HG02759 (cell line): ENCODE results near the gene NPNT.

Source experiments
- ATAC-seq: cut with Tn5 transposase; IDR thresholded peaks from one replicate; pipeline ENCODE4 v1.9.1; 2021; ENCODE audit warnings: mild to moderate bottlenecking, moderate library complexity; ENCODE audit not compliant: unreplicated experiment

NPNT gene

GRCh38 chr4:105966051-105966450, 70.8 kb downstream of the NPNT start:
- ATAC-seq = no peak

GRCh38 chr4:105967058-105967658, 71.9 kb downstream of the NPNT start:
- ATAC-seq = no peak

DNA sequence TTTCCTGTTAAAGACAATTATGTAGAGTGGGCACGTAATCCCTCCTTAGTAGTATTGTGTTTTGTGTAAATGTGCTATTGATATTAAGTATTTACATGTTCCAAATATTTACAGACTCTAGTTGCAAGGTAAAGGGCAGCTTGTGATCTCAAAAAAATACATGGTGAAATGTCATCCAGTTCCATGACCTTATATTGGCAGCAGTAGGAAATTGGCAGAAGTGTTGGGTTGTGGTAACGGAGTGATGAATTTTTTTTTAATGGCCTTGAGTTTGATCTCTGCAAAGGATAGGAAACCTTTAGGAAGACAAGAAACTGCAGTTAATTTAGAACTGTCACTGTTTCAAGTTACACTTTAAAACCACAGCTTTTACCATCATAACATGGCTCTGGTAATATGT, 74.3 kb downstream of the NPNT start:
- no peak for ATAC-seq

GRCh38 chr4:105970371-105970770, 75.1 kb downstream of the NPNT start:
- no peak for ATAC-seq

GRCh38 chr4:105971036-105971435, 75.8 kb downstream of the NPNT start:
- ATAC-seq = no peak

DNA sequence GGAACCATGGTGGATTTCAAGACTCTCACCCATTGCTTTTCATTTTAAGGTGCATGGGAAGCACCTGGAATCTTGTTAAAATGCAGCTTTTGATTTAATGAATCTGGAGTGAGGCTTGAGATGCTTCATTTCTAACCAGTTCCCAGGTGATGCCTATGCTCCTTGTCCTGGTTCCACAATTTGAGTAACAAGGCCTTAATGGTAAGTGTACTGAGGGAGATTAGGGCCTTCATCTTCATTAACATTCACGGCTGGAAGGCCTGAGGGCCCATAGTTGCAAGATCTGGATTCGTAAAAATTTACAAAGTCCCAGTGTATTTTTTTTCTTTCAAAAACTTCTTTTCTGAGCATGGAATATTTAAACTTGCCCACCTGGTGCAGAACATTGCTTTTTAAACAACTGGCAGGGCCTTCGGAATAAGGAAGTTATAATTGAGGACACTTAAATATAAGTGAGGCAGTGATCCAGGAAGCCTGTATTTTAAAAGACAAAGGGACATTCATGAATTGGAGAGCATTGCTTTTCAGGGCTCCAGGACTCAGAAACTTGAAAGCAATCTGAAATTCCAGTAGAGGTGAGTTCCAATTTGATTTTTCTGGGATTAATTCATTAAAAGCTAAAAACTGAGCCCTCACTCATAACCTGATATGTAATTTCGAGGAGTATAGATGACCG, 77.8 kb downstream of the NPNT start:
- no peak for ATAC-seq

DNA sequence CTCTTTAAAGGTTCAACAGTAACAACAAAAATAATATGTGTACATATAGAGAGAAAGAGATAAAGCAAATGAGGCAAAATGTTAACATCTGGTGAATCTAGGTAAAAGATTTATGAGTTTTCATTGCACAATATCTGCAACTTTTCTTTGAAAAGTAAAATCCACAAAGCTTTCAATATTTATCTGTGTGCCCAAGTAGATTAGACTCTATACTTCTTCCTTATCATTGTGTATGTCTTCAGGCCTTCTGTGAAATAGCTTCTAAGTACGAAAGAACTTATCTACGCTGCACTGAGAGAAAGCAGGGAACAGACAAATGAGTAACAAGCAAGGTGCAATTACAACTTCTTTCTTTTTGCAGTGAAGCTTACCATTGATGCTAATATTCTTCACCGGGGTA, 81.6 kb downstream of the NPNT start:
- no peak for ATAC-seq

- ATAC-seq = no peak
Measured at GRCh38 chr4:105978684-105979296, 83.5 kb downstream of the NPNT start.

DNA sequence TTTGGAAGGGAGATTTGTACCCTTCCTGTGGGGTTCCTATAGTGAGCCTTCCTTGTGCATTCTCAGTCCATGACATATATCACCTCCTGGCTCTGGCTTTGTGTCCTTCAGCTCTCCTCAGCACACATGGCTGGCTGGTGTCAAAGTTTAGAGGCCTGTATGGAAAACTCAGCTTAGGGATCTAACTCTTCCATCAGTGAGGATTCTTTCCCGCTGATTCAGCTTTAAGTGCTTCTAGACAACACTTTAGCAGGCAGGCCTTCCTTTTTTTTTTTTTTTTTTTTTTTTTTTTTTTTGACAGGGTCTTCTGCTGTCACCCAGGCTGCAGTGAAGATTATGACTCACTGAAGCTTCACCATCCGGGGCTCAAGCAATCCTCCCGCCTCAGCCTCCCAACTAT, 84.2 kb downstream of the NPNT start:
- no peak for ATAC-seq

DNA sequence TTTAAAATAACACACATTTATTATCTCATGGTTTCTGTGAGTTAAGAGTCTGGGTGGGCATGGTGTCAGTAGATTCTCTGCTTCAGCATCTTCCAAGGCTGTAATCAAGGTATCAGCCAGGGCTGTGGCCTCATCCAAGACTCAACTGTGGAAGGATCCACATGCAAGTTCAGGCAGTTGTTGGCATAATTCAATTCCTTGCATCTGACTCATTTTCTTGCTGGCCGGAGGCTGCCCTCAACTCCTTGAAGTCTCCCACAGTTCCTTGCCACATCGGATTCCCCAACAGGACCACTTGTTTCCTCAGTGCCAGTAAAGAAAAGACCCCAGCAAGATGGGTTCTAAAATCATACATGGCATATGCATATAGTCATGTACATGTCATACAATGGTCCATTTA, 93.4 kb downstream of the NPNT start:
- no peak for ATAC-seq

GRCh38 chr4:105989485-105990242, 94.4 kb downstream of the NPNT start:
- ATAC-seq = no peak

DNA sequence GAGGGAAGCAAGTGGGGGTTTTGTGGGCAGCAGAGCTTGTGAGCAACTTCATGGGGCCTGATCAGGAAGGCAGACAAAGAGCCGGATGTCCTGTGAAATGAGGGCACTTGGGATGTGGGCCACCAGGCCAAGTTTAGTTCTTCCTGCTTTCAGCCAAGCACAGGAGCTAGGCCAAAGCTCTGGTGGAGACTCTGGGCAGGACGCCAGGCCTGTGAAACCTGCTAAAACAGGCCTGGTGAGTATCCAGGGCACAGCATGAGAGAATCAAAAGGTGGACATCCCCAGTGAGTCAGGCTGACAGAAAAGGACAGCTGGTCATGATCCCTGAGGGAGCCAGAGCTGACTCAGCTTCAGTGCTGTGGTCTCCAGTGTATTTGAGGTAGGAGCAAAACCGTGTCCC, 95.7 kb downstream of the NPNT start:
- ATAC-seq = peak; percentile 43

- no peak for ATAC-seq
Measured at GRCh38 chr4:105991726-105992125, 96.5 kb downstream of the NPNT start.

DNA sequence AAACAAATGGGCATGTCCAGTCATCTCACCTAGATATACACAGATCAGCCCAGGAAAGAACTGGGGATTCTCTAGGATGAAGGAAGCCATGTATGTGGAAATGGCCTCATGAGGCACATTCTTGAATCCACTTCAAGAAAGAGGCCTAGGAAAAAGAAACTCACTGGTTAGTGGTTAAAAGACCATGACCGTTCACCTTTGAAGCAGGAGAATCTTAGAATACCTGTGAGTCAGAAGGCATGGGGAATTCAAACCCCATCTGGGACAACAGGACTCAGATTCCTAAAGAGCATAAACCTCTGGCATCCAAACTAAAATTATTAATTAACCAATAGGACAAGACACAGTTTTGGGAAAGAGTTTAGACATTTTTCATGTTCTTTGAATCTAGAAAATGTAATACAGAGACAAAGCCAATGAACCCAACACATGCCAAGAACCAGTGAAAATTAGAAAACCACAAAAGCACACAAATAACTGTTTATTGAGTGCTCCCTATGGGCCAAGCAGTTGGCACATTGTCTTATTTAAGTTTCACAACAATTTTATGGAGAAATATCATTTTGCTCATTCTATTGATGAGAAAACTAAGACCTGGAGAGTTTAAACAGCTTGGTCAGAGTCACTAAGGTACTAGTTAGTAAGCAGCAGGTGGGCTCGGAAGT, 97.5 kb downstream of the NPNT start:
- ATAC-seq = no peak

- ATAC-seq = no peak
Measured at GRCh38 chr4:105994061-105994460, 98.8 kb downstream of the NPNT start.

- ATAC-seq = no peak
Measured at GRCh38 chr4:105994841-105995501, 99.7 kb downstream of the NPNT start.

GRCh38 chr4:105996845-105997244, 101.6 kb downstream of the NPNT start:
- no peak for ATAC-seq

DNA sequence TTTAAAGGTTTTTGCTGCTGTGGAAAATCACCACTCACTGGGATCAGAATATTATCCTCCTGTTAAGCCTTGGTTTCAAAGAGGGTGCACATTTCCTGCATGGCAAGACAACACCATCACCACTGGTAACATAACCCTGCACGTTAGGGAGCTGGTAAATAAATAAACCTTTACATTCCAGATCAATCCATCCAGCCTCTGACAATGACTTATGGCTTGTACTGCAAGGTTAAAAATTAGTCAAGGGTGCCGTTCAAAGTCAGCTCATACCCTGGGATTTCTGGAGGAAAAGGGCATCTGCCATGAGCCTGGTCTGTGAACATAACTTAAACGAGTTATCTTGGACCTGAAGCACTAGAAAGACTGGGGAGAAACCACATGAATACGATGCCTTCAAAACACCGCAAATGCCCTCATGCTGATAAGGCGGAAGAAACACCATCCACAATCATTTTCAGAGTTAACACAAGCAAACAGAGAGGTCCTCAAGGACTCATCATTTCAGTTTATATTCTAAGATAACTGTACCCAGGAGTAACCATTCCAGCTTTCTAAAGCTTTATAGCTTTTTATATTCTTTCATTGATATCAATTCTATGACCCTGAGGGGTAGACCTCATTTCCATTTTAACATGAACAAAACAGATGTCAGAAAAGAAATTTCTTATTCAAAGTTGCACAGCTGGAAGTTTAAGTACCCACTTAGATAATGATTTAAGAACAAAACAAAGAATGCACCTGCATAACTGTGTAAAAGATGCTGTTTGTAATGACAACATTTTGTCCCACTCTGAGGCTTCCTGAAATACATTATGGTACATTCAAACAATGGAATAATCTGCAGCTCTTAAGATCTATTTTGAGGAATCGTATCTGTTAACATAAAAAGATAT, 103.1 kb downstream of the NPNT start:
- no peak for ATAC-seq

DNA sequence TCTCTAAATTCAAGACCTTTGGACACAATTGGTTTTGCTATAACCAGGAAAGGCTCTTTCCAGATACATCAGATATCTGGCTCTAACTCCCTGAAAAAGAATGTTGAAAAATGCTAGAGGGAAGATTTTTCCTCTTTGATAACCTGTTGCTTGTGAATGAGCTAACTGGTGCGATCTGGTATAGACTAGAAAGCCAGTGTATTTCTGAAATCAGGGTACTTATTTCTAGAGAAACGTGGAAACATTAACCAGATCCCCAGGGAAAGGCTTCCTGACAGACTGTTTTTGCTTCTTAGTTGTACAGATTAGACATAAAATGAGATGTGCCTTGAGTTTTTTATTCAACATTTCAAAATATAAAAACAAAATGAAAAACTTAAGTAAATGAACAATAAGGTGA, 107.7 kb downstream of the NPNT start:
- ATAC-seq = no peak

DNA sequence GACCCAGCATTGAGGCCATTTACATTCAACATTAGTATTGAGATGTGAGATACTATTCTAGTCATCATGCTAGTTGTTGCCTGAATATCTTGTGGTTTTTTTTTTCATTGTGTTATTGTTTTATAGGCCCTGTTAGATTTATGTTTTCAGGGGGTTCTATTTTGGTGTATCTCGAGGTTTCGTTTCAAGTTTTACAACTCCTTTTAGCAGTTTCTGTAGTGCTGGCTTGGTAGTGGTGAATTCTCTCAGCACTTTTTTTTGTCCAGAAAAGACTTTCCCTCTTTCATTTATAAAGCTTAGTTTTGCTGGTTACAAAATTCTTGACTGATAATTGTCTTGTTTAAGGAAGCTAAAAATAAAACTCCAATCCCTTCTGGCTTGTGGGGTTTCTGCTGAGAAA, 115.5 kb downstream of the NPNT start:
- no peak for ATAC-seq
